IPS-18c (cell line): ENCODE measurements around the gene IQSEC1.
"Not testable (repeated sequence)": the region's sequence is repeated elsewhere in the genome, so short reads cannot be mapped to it uniquely, and the experiment has no call there.

Experiments
- H3K4me3 ChIP-seq: 2 replicates; pipeline ENCODE4 v1.7.0; 2013; ENCODE audit warnings: low read depth, mild to moderate bottlenecking, low read length, moderate library complexity; ENCODE audit not compliant: insufficient read depth
- H3K9me3 ChIP-seq: one replicate; pipeline ENCODE4 v1.6.1; 2013; ENCODE audit warnings: mild to moderate bottlenecking, low read length, moderate library complexity; ENCODE audit not compliant: control insufficient read depth, insufficient read depth

Gene IQSEC1

GRCh38 chr3:12877040-12877439, 196.2 kb downstream of the IQSEC1 start:
- no peaks in the 10 kb centered on the region for H3K9me3 ChIP-seq
- H3K4me3 ChIP-seq, result no peak overlapping the region

GRCh38 chr3:12875857-12876836, 197.1 kb downstream of the IQSEC1 start:
- H3K4me3 ChIP-seq, result peak overlapping the region; percentile 57
- H3K9me3 ChIP-seq, result no peaks in the 10 kb centered on the region

GRCh38 chr3:12871404-12871983, 201.7 kb downstream of the IQSEC1 start:
- H3K9me3 ChIP-seq, result no peaks in the 10 kb centered on the region

GRCh38 chr3:12870942-12871341, 202.3 kb downstream of the IQSEC1 start:
- Histone ChIP-seq H3K9me3 (no peaks in the 10 kb centered on the region), H3K4me3 (no peak overlapping the region)

More at GRCh38 chr3:12871404-12871983, 201.7 kb downstream of the IQSEC1 start:
- no peak overlapping the region for H3K4me3 ChIP-seq

- Histone ChIP-seq H3K4me3 (peak overlapping the region; percentile 60), H3K9me3 (peaks cover 3% of the 10 kb centered on the region)
Measured at GRCh38 chr3:12869035-12869621, 204.1 kb downstream of the IQSEC1 start.

GRCh38 chr3:12868039-12869034, 204.9 kb downstream of the IQSEC1 start:
- H3K4me3 ChIP-seq, result peak overlapping the region; percentile 60
- H3K9me3 ChIP-seq, result peaks cover 3% of the 10 kb centered on the region

GRCh38 chr3:12866836-12867235, 206.4 kb downstream of the IQSEC1 start:
- Histone ChIP-seq H3K4me3 (no peak overlapping the region), H3K9me3 (peaks cover 3% of the 10 kb centered on the region)

GRCh38 chr3:12865271-12865670, 208.0 kb downstream of the IQSEC1 start:
- no peak overlapping the region for H3K4me3 ChIP-seq
- peaks cover 3% of the 10 kb centered on the region for H3K9me3 ChIP-seq

GRCh38 chr3:12862387-12862786, 210.8 kb downstream of the IQSEC1 start:
- Histone ChIP-seq H3K4me3 (no peak overlapping the region), H3K9me3 (peaks cover 3% of the 10 kb centered on the region)

- Histone ChIP-seq H3K9me3 (peaks cover 3% of the 10 kb centered on the region), H3K4me3 (no peak overlapping the region)
Measured at GRCh38 chr3:12861611-12862010, 211.6 kb downstream of the IQSEC1 start.

- Histone ChIP-seq H3K4me3 (no peak overlapping the region), H3K9me3 (no peaks in the 10 kb centered on the region)
Measured at GRCh38 chr3:12859840-12860239, 213.4 kb downstream of the IQSEC1 start.

- no peaks in the 10 kb centered on the region for H3K9me3 ChIP-seq
- no peak overlapping the region for H3K4me3 ChIP-seq
Measured at GRCh38 chr3:12856626-12857025, 216.6 kb downstream of the IQSEC1 start.

GRCh38 chr3:12854565-12854964, 218.7 kb downstream of the IQSEC1 start:
- no peaks in the 10 kb centered on the region for H3K9me3 ChIP-seq
- H3K4me3 ChIP-seq, result no peak overlapping the region

GRCh38 chr3:12853847-12854246, 219.4 kb downstream of the IQSEC1 start:
- not testable (repeated sequence) for H3K4me3 ChIP-seq

GRCh38 chr3:12852201-12852600, 221.0 kb downstream of the IQSEC1 start:
- Histone ChIP-seq H3K4me3 (no peak overlapping the region), H3K9me3 (no peaks in the 10 kb centered on the region)

More at GRCh38 chr3:12853847-12854246, 219.4 kb downstream of the IQSEC1 start:
- not testable (repeated sequence) for H3K9me3 ChIP-seq
